K562 (cell line): ENCODE measurements around the gene ACER3. TPM values are rescaled to one million over a fixed set of nuclear protein-coding genes. Genes with fewer than 3 reads are reported as not detected.

Source experiments
- ATAC-seq: fragments of 200-7000 bp; cut with Tn5 transposase; 3 replicates; pipeline ENCODE4 v1.9.1; 2020; ENCODE audit warnings: moderate library complexity
- BruUV-seq: library from RNA; stranded (reverse); fragments of 400-500 nt; replicated peaks from 2 replicates; lab custom pipeline; 2021; lab: Mats Ljungman, UMichigan
- CTCF ChIA-PET: fragments of 300-600 bp; formaldehyde crosslinking; extraction: SDS; loops from one replicate; lab custom pipeline; 2021; ENCODE audit warnings: low intra/inter-chr PET ratio; lab: Yijun Ruan, JAX
- POLR2A ChIA-PET: fragments of 300-600, 350-650 bp; sonication (Branson Sonifier 250); formaldehyde crosslinking; extraction: SDS; loops from one replicate; lab custom pipeline; 2021; ENCODE audit warnings: antibody characterized with exemption, inconsistent platforms; lab: Yijun Ruan, JAX
- DNase-seq, 4 experiments: peaks; one replicate each; pipeline versions ENCODE4 v3.0.0 to v3.0.0-alpha.2; 2011 to 2018; ENCODE audit warnings: low spot score in 3 of 4, mixed read lengths in 3 of 4; ENCODE audit errors: extremely low read depth in 1 of 4
- FAIRE-seq: peaks from 2 replicates; lab custom pipeline; 2011; peaks lifted over from hg19 to GRCh38; lab: Jason Lieb, UNC
- H2AFZ ChIP-seq: 2 replicates; pipeline ENCODE4 v1.6.0; 2011; ENCODE audit warnings: low read depth, low read length, control low read depth, inconsistent platforms
- H3K27ac ChIP-seq: fragments of 200-600 bp; 3 replicates; pipeline ENCODE4 v1.8.0; 2011; ENCODE audit warnings: low read depth, mild to moderate bottlenecking, control low read depth, inconsistent platforms, low read length, moderate library complexity, mixed read lengths; ENCODE audit errors: extremely low read depth
- H3K27me3 ChIP-seq, 2 experiments: fragments of 300-600 bp in 1 of 2; 2 replicates in 1 of 2; 3 replicates in 1 of 2; pipeline versions ENCODE4 v1.6.0 to v1.8.0; 2011; ENCODE audit warnings: inconsistent platforms in 2 of 2, low read length in 2 of 2, mild to moderate bottlenecking in 1 of 2, mixed read lengths in 1 of 2, moderate library complexity in 1 of 2; ENCODE audit not compliant: control insufficient read depth in 2 of 2, insufficient read depth in 2 of 2
- H3K36me3 ChIP-seq: fragments of 300-600 bp; 3 replicates; pipeline ENCODE4 v1.8.0; 2011; ENCODE audit warnings: mild to moderate bottlenecking, low read length, inconsistent platforms; ENCODE audit not compliant: control insufficient read depth, insufficient read depth
- H3K4me1 ChIP-seq, 2 experiments: fragments of 200-600 bp in 1 of 2; replicated peaks in 1 of 2; 2 replicates in 1 of 2; 3 replicates in 1 of 2; pipeline versions ENCODE4 v1.5.1 to v1.8.0; 2011; ENCODE audit warnings: inconsistent platforms in 2 of 2, low read length in 2 of 2, mild to moderate bottlenecking in 1 of 2, mixed read lengths in 1 of 2, moderate library complexity in 1 of 2; ENCODE audit not compliant: control insufficient read depth in 2 of 2, insufficient read depth in 2 of 2
- H3K4me2 ChIP-seq: 2 replicates; pipeline ENCODE4 v1.6.1; 2011; ENCODE audit warnings: low read length, control low read depth, inconsistent platforms, mixed read lengths; ENCODE audit not compliant: insufficient read depth
- H3K4me3 ChIP-seq: fragments of 200-600 bp; sonication (generic), shearing (Covaris generic); 2 replicates; pipeline ENCODE4 v1.5.1; 2016; ENCODE audit warnings: control low read depth, inconsistent platforms
- H3K79me2 ChIP-seq: fragments of 200-600 bp; 3 replicates; pipeline ENCODE4 v1.8.0; 2011; ENCODE audit warnings: low read length, inconsistent platforms; ENCODE audit not compliant: control insufficient read depth, insufficient read depth
- H3K9ac ChIP-seq, 2 experiments: 2 replicates each; pipeline versions ENCODE4 v1.6.0 to v1.6.1; 2011; ENCODE audit warnings: low read depth in 2 of 2, low read length in 2 of 2, control low read depth in 1 of 2, inconsistent platforms in 1 of 2, mild to moderate bottlenecking in 1 of 2, mixed read lengths in 1 of 2; ENCODE audit not compliant: insufficient read depth in 1 of 2
- H3K9me1 ChIP-seq: one replicate; pipeline ENCODE4 v1.6.0; 2011; ENCODE audit warnings: inconsistent platforms, mild to moderate bottlenecking, low read length, moderate library complexity; ENCODE audit not compliant: control insufficient read depth, insufficient read depth
- H3K9me3 ChIP-seq: replicated peaks from 2 replicates; pipeline ENCODE4 v1.5.1; 2011; ENCODE audit warnings: low read depth, low read length, inconsistent platforms; ENCODE audit not compliant: control insufficient read depth, insufficient read depth
- H4K20me1 ChIP-seq: replicated peaks from 2 replicates; pipeline ENCODE4 v1.6.1; 2011; ENCODE audit warnings: low read length, inconsistent platforms, mixed read lengths; ENCODE audit not compliant: control insufficient read depth, insufficient read depth
- GABPB2 ChIP-seq: fragments of 250-450 bp; sonication (Bioruptor Pico); conservative IDR thresholded peaks from 2 replicates; pipeline ENCODE4 v1.5.1; 2021; ENCODE audit warnings: mild to moderate bottlenecking
- MEIS2 ChIP-seq: fragments of 450-650 bp; IDR thresholded peaks from 2 replicates; pipeline ENCODE4 v1.6.1; 2014; ENCODE audit warnings: mild to moderate bottlenecking; ENCODE audit not compliant: partially characterized antibody
- PPARD ChIP-seq: fragments of 250-450 bp; sonication (Bioruptor Pico); IDR thresholded peaks from 2 replicates; pipeline ENCODE4 v1.8.0; 2022; ENCODE audit warnings: inconsistent platforms, mild to moderate bottlenecking, moderate library complexity
- ZNF75A ChIP-seq: fragments of 450-650 bp; formaldehyde crosslinking; IDR thresholded peaks from 2 replicates; pipeline ENCODE4 v1.4.0; 2020; ENCODE audit warnings: mild to moderate bottlenecking
- WGBS: fragments of 100-300 bp; shearing (Covaris generic); methylation state at CpG from one replicate; pipeline ENCODE4 v1.1.6; 2016; ENCODE audit warnings: low coverage, mixed read lengths; ENCODE audit not compliant: insufficient coverage; ENCODE audit errors: missing lambda C conversion rate; 5-methylcytosine and 5-hydroxymethylcytosine counted together
- in situ Hi-C: fragments of 300-500 bp; cut with MboI; formaldehyde crosslinking; loops from 4 replicates; pipeline ENCODE4 v1.15.0; 2018; ENCODE audit warnings: inconsistent platforms, mixed read lengths
- intact Hi-C: fragments of 100-400 bp; cut with micrococcal nuclease; formaldehyde crosslinking; loops from 2 replicates; pipeline ENCODE4 v1.14.2; 2022
- polyA plus RNA-seq, 8 experiments: library from polyadenylated mRNA; depleted of rRNA in 4 of 8; stranded (reverse) in 5 of 8; unstranded in 3 of 8; fragments of >200 nt; fragmentation: Nextera tagmentation in 2 of 8; fragmentation: Illumina TruSeq in 1 of 8; extraction: Ambion mirVana in 2 of 8; extraction: Trizol in 1 of 8; gene quantifications; 2 replicates each; pipeline versions ENCODE4 v1.2.1 to v1.2.3, GENCODE V29; 2011 to 2014; ENCODE audit warnings: inconsistent platforms in 1 of 8, missing spikeins in 1 of 8
- total RNA-seq, 7 experiments: library from RNA; depleted of rRNA in 6 of 7; stranded (reverse); fragments of >200 nt in 6 of 7; fragmentation: Illumina TruSeq in 2 of 7; extraction: Trizol in 2 of 7; gene quantifications; 2 replicates each; pipeline versions ENCODE4 v1.2.1 to v1.2.3, GENCODE V29; 2011 to 2021; ENCODE audit warnings: low replicate concordance in 1 of 7
- TF ChIP-seq, protein P1 (sequence below), 2 experiments: fragments of 450-650 bp; IDR thresholded peaks; 2 replicates each; pipeline ENCODE4 v1.6.1; 2016; ENCODE audit warnings: mild to moderate bottlenecking in 2 of 2, borderline replicate concordance in 1 of 2, low read depth in 1 of 2, moderate library complexity in 1 of 2
- TF ChIP-seq, protein P2 (sequence below): fragments of 450-650 bp; formaldehyde crosslinking; conservative IDR thresholded peaks from 2 replicates; pipeline ENCODE4 v1.4.0; 2022; ENCODE audit warnings: mild to moderate bottlenecking, missing genetic modification characterization
- TF ChIP-seq, protein P3 (sequence below): fragments of 450-650 bp; conservative IDR thresholded peaks from 2 replicates; pipeline ENCODE4 v1.6.1; 2016; ENCODE audit warnings: missing genetic modification characterization, low read depth, mild to moderate bottlenecking, control low read depth, missing compliant biosample characterization
- TF ChIP-seq, protein P4 (sequence below): fragments of 250-450 bp; sonication (Bioruptor Pico); IDR thresholded peaks from 2 replicates; pipeline ENCODE4 v1.5.0; 2021

ACER3 gene
- total and polyA plus RNA-seq, 9 of the 15 experiments (the other 6 are each of a cell fraction or from before 2014, with no cell fraction given): 2.0 to 23.8 (median 9.5) TPM

DNA sequence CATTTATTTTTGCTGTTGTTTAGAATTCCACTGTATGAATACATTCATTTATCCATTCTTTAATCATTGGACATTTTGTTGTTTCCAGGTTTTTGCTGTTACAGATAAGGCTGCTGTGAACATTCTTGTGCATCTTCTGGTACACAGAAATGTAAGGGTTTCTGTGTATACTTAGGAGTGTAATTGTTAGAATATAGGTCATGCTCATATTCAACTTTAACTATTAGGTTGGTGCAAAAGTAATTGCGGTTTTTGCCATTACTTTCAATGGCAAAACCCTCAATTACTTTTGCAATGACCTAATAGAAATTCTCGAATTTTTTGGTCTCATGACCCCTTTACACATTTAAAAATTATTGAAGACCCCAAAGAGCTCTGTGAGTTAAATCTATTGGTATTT is 17.3 kb downstream of the ACER3 start (continued):
- TF ChIP-seq, protein P1, sequence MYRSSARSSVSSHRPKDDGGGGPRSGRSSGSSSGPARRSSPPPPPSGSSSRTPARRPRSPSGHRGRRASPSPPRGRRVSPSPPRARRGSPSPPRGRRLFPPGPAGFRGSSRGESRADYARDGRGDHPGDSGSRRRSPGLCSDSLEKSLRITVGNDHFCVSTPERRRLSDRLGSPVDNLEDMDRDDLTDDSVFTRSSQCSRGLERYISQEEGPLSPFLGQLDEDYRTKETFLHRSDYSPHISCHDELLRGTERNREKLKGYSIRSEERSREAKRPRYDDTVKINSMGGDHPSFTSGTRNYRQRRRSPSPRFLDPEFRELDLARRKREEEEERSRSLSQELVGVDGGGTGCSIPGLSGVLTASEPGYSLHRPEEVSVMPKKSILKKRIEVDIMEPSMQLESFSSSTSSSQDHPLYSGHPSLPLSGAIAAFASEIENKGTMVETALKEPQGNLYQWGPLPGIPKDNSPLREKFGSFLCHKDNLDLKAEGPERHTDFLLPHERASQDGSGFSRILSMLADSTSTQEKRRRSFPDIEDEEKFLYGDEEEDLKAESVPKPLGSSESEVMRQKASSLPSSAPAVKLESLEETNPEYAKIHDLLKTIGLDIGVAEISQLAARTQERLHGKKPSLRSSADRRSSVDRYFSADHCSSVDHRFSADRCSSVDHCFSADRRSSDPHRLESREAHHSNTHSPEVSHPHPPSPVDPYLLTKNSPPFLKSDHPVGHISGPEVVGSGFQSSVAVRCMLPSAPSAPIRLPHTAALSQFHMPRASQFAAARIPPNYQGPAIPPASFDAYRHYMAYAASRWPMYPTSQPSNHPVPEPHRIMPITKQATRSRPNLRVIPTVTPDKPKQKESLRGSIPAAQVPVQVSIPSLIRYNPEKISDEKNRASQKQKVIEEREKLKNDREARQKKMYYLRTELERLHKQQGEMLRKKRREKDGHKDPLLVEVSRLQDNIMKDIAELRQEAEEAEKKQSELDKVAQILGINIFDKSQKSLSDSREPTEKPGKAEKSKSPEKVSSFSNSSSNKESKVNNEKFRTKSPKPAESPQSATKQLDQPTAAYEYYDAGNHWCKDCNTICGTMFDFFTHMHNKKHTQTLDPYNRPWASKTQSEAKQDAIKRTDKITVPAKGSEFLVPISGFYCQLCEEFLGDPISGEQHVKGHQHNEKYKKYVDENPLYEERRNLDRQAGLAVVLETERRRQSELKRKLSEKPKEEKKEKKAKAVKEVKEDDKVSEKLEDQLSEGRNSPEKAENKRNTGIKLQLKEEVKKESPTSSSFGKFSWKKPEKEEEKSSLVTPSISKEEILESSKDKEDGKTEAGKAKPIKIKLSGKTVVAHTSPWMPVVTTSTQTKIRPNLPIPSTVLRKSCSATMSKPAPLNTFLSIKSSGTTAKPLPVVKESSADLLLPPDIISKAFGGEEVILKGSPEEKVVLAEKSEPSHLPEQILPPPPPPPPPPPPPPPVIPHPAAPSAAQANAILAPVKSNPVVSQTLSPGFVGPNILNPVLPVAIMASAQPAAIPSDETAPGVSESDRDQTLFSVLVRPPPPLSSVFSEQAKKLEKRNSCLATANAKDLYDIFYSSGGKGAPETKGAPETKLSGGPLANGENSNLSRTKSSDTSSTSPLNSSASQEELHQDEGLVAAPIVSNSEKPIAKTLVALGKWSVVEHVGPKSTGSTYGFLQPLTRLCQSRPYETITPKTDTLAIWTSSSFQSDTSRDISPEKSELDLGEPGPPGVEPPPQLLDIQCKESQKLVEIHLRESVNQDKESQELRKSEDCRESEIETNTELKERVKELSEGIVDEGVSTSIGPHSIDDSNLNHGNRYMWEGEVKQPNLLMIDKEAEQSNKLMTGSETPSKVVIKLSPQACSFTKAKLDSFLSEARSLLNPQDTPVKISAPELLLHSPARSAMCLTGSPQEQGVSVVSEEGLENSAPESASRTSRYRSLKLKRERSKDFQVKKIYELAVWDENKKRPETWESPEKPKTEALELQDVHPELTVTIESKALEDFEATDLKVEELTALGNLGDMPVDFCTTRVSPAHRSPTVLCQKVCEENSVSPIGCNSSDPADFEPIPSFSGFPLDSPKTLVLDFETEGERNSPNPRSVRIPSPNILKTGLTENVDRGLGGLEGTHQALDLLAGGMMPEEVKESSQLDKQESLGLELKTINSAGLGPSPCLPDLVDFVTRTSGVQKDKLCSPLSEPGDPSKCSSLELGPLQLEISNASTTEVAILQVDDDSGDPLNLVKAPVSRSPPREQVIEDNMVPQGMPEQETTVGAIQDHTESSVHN (IDR thresholded peaks at IDR 0.05; ENCODE audit: borderline replicate concordance in 1 of 2, low read depth in 1 of 2): no peak

DNA sequence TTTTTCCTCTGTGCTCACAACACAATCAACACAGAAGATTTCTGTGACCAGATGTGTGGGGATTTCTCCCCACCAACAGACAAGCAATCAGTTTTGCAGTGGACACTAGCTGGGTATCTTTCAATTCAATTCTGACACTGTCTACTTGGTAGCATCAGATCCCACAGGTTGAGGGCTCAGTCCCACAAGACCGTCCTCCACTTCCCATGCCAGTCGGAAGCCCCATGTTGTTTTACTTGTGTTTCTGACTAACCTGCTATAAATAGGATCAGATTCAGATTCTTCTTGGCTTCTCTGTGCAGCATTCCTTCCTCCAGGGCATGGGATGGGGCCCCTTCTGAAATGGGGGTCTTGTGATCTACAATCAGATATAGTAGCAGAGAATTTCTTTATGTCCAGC is 19.6 kb downstream of the ACER3 start:
- no peak for ATAC-seq
- H3K27me3 ChIP-seq: no peaks in the 10 kb centered on the region
- H4K20me1 ChIP-seq: no peaks in the 10 kb centered on the region
- H2AFZ ChIP-seq: no peak overlapping the region
- no peak overlapping the region for H3K4me2 ChIP-seq
- intact Hi-C loops (no loop called here), in situ Hi-C loops (no loop called here)
- BruUV-seq: no TSS peak
- H3K9ac ChIP-seq: no peak overlapping the region
- H3K36me3 ChIP-seq: no peaks in the 10 kb centered on the region
- no peak overlapping the region for H3K27ac ChIP-seq
- DNase-seq: no peak
- no peaks in the 10 kb centered on the region for H3K9me3 ChIP-seq
- H3K79me2 ChIP-seq: peaks cover 6% of the 10 kb centered on the region; the same call in 2 of the 3 replicates
- H3K4me3 ChIP-seq: no peak overlapping the region
- 76% methylated on average over 2 of the region's 2 CpGs for WGBS
- ChIA-PET POLR2A (no interaction called here), CTCF (no interaction called here)
- peaks cover under 1 to 4% of the 10 kb centered on the region in 2 experiments; a peak in 3 of 5 replicates for H3K4me1 ChIP-seq
- peak; percentile 29 for FAIRE-seq
- no peaks in the 10 kb centered on the region for H3K9me1 ChIP-seq
- TF ChIP-seq, protein P2, sequence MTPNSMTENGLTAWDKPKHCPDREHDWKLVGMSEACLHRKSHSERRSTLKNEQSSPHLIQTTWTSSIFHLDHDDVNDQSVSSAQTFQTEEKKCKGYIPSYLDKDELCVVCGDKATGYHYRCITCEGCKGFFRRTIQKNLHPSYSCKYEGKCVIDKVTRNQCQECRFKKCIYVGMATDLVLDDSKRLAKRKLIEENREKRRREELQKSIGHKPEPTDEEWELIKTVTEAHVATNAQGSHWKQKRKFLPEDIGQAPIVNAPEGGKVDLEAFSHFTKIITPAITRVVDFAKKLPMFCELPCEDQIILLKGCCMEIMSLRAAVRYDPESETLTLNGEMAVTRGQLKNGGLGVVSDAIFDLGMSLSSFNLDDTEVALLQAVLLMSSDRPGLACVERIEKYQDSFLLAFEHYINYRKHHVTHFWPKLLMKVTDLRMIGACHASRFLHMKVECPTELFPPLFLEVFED (CRISPR knock-in tag): no peak
- no peak for TF ChIP-seq MEIS2
- TF ChIP-seq GABPB2: no peak
- TF ChIP-seq, protein P3, sequence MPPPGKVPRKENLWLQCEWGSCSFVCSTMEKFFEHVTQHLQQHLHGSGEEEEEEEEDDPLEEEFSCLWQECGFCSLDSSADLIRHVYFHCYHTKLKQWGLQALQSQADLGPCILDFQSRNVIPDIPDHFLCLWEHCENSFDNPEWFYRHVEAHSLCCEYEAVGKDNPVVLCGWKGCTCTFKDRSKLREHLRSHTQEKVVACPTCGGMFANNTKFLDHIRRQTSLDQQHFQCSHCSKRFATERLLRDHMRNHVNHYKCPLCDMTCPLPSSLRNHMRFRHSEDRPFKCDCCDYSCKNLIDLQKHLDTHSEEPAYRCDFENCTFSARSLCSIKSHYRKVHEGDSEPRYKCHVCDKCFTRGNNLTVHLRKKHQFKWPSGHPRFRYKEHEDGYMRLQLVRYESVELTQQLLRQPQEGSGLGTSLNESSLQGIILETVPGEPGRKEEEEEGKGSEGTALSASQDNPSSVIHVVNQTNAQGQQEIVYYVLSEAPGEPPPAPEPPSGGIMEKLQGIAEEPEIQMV: no peak
- no peak for TF ChIP-seq ZNF75A (CRISPR knock-in tag)
- TF ChIP-seq PPARD (CRISPR knock-in tag): no peak
- TF ChIP-seq, protein P4, sequence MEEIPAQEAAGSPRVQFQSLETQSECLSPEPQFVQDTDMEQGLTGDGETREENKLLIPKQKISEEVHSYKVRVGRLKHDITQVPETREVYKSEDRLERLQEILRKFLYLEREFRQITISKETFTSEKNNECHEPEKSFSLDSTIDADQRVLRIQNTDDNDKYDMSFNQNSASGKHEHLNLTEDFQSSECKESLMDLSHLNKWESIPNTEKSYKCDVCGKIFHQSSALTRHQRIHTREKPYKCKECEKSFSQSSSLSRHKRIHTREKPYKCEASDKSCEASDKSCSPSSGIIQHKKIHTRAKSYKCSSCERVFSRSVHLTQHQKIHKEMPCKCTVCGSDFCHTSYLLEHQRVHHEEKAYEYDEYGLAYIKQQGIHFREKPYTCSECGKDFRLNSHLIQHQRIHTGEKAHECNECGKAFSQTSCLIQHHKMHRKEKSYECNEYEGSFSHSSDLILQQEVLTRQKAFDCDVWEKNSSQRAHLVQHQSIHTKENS (CRISPR knock-in tag): no peak
